Adrenal gland (tissue), 5 donors: ENCODE measurements around the gene CDH4.

ENCODE experiments used
- POLR2A ChIP-seq, 2 donors: fragments of 450-650 bp; IDR thresholded peaks; one replicate each; pipeline ENCODE4 v1.6.1; 2017; ENCODE audit warnings: antibody characterized with exemption in 2 of 2, mild to moderate bottlenecking in 2 of 2, moderate library complexity in 1 of 2
- TF ChIP-seq, protein P1 (sequence below), 6 experiments: fragments of 450-650 bp in 4 of 6; fragments of 200-600 bp in 2 of 6; sonication (generic) in 1 of 6; IDR thresholded peaks; 1 replicate in 5 of 6; 2 replicates in 1 of 6; pipeline versions ENCODE4 v1.5.1 to v1.8.0; 2016 to 2021; ENCODE audit warnings: antibody characterized with exemption in 6 of 6, mild to moderate bottlenecking in 2 of 6, moderate library complexity in 1 of 6
- donor health status: DM: no; HTN: no; CAD: no.

DNA sequence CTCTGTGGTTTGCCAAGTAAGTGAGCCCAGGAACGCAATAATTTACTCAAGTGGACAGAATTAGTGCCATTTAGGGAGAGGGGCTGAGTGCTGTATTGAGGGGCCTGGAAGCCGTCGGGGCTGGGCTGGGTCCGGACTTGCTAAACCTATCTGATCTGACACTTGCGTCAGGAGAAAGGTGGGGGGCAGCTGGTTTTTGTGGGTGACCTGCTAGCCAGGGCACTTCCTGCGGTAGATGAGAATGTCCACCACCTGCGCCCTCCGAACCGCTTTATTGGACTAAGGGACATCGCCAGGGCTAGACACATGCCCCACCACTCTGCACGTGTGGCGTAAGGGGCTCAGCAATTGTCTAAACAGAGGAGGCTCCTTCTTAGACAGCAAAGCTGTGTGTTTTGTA lies 139.1 kb downstream of the CDH4 start:
- TF ChIP-seq POLR2A (IDR thresholded peaks at IDR 0.05) = no peak
- TF ChIP-seq, protein P1, sequence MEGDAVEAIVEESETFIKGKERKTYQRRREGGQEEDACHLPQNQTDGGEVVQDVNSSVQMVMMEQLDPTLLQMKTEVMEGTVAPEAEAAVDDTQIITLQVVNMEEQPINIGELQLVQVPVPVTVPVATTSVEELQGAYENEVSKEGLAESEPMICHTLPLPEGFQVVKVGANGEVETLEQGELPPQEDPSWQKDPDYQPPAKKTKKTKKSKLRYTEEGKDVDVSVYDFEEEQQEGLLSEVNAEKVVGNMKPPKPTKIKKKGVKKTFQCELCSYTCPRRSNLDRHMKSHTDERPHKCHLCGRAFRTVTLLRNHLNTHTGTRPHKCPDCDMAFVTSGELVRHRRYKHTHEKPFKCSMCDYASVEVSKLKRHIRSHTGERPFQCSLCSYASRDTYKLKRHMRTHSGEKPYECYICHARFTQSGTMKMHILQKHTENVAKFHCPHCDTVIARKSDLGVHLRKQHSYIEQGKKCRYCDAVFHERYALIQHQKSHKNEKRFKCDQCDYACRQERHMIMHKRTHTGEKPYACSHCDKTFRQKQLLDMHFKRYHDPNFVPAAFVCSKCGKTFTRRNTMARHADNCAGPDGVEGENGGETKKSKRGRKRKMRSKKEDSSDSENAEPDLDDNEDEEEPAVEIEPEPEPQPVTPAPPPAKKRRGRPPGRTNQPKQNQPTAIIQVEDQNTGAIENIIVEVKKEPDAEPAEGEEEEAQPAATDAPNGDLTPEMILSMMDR (IDR thresholded peaks at IDR 0.05) = no peak
